GM18507 (cell line): ENCODE measurements around the gene ENO2.
A peak's percentile ranks its signal among the peaks of the same experiment; 100 is the strongest.
"Not testable (repeated sequence)": the region's sequence is repeated elsewhere in the genome, so short reads cannot be mapped to it uniquely, and the experiment has no call there.

Source experiments
- DNase-seq: peaks from one replicate; pipeline ENCODE4 v3.0.0; 2011; ENCODE audit warnings: low read depth; ENCODE audit not compliant: insufficient read length; ENCODE audit errors: extremely low spot score
- FAIRE-seq: peaks from 2 replicates; lab custom pipeline; 2011; peaks lifted over from hg19 to GRCh38; lab: Jason Lieb, UNC

ENO2 gene

GRCh38 chr12:6884539-6884938, 29.8 kb upstream of the ENO2 start:
- no peak for DNase-seq

DNA sequence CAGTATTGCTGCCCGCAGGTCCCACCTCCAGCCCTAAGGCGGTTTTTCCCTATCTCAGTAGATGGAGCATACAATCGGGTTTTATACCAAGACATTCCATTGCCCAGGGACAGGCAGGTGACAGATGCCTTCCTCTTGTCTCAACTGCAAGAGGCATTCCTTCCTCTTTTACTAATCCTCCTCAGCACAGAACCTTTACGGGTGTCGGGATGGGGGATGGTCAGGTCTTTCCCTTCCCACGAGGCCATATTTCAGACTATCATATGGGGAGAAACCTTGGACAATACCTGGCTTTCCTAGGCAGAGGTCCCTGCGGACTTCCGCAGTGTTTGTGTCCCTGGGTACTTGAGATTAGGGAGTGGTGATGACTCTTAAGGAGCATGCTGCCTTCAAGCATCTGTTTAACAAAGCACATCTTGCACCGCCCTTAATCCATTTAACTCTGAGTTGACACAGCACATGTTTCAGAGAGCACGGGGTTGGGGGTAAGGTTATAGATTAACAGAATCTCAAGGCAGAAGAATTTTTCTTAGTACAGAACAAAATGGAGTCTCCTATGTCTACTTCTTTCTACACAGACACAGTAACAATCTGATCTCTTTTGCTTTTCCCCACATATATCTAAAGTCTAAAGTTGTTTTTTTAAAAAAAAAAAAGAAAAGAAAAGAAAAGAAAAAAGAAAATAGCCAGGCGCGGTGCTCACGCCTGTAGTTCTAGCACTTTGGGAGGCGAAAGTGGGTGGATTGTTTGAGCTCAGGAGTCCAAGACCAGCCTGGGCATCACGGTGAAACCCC, 28.0 kb upstream of the ENO2 start:
- DNase-seq, FAIRE-seq: not testable (repeated sequence)

More at GRCh38 chr12:6884539-6884938, 29.8 kb upstream of the ENO2 start:
- no peak for FAIRE-seq

DNA sequence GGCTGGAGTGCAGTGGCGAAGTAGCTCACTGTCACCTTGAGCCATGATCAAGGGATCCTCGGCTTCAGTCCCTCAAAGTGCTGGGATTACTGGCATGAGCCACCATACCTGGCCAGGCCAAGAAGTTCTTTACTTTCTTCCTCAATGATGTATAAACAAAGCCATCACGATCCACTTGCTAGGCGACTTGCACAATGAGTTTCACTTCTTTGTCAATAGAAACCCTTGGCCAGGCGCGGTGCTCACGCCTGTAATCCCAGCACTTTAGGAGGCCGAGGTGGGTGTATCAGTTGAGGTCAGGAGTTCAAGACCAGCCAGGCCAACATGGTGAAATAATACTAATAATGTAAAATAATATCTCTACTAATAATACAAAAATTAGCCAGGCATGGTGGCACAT, 26.9 kb upstream of the ENO2 start:
- DNase-seq (no peak), FAIRE-seq (no peak)

DNA sequence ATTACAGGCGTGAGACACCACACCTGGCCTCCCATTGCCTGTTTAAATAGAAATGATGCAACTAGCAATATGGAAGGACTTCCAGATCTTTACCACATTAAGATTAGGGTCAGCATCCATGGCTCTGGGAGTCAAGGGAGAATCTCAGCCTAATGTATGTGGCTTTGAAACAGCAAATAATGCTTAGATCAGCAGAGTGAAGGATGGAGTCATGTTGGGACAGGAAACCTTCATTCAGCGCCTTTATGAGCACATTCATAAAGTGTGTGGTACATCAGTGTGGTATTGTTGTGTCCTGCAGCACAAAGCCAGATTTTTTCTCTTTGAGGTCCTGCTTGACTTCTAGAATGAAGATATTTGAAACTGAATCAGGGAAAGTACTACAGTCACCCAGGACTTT, 26.0 kb upstream of the ENO2 start:
- FAIRE-seq (no peak), DNase-seq (no peak)

DNA sequence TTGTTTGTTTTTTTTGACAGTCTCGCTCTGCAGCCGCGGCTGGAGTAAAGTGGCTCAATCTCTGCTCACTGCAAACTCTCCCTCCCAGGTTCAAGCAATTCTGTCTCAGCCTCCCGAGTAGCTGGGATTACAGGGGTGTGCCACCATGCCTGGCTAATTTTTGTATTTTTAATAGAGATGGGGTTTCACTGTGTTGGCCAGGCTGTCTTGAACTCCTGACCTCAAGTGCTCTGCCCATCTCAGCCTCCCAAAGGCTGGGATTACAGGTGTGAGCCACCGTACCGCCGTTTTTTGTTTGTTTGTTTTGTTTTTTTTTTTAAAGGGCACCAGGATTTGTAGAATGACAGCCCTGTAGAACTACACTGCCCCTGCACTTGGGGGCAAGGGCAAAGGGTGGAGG, 25.6 kb upstream of the ENO2 start:
- DNase-seq, FAIRE-seq: not testable (repeated sequence)

DNA sequence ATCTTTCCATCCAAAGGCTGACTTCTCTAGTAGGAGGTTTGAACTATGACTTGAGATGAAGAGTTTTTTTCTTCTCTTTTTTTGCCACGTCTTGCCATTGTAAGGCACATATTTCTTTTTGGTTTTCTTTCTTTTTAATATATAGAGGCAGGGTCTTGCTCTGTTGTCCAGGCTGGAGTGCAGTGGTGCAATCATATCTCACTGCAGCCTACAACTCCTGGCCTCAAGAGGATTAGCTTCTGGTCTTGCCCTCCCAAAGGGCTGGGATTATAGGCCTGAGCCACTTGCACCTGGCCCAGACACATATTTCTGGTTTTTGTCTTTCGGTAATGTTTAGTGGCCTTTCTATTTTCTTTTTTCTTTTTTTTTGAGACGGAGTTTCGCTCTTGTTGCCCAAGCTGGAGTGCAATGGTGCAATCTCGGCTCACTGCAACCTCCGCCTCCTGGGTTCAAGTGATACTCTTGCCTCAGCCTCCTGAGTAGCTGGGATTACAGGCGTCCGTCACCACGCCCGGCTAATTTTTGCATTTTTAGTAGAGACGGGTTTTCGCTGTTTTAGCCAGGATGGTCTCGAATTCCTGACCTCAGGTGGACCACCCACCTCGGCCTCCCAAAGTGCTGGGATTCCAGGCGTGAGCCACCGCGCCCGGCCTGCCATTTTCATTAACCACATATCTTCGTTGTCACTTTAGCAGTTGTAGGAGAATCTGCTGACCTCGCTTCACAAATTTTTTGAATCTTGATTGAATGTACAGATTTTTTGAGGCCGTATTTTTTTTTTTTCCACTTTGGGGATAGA, 24.4 kb upstream of the ENO2 start:
- not testable (repeated sequence) for DNase-seq, FAIRE-seq

DNA sequence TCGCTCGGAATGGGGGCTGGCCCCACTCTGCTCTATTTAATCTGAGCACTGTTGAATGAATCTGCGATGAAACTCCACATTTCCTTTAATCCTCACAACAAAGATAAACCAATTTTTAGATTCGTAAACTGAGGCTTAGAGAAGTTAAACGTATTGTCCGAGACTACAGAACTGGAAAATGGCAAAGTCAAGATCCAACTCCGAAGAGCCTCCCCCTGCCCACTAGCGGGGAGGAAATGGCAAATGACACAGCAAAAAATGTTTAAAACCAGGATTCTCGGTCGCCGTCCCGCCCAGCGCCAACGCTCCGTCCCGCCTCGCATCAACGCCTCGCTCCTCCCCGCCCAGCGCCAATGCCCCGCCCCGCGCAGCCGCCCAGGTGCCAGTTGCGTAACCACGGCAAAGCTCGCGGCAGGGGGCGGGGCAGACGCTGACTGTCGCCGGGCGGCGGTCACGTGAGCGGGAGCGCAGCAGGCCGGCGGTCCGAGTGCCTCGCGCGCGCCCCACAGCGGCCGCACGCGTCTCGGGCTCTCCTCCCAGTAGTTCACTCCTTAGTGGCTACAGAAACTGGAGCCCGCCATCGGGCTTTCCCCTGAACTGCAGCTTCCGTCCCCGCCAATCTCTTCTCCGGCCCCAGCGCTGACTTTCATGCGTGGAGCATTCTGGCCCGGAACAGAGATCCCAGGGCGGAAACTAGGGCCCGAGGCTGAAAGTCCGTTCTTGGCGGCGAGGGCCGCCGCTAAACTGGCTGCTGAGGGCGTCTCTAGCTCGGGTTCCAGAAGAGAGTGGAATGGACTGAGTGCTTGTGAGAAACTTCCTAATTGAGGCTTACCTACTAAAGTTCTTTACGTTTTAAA, 23.4 kb upstream of the ENO2 start:
- peak; percentile 96 for FAIRE-seq
- DNase-seq = peak; percentile 94

DNA sequence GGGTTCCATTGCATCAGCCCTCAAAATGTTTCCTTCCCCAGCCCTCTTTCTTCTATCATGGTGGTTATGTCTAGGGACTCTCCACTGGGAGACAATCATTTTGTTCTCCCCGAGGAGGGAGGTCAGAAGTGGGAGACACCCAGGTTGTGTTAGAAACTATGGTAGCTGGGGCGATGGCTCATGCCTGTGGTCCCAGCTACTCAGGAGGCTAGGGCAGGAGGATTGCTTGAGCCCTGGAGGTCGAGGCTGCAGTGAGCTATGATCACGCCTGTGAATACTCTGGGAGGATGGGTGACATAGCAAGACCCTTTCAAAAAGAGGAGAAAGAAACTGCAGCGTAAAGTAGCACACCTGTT, 22.8 kb upstream of the ENO2 start:
- FAIRE-seq = no peak
- no peak for DNase-seq

GRCh38 chr12:6892683-6893082, 21.7 kb upstream of the ENO2 start:
- DNase-seq, FAIRE-seq: not testable (repeated sequence)

- FAIRE-seq (no peak), DNase-seq (no peak)
These were observed 20.1 kb upstream of the ENO2 start for GRCh38 chr12:6894321-6894720.

DNA sequence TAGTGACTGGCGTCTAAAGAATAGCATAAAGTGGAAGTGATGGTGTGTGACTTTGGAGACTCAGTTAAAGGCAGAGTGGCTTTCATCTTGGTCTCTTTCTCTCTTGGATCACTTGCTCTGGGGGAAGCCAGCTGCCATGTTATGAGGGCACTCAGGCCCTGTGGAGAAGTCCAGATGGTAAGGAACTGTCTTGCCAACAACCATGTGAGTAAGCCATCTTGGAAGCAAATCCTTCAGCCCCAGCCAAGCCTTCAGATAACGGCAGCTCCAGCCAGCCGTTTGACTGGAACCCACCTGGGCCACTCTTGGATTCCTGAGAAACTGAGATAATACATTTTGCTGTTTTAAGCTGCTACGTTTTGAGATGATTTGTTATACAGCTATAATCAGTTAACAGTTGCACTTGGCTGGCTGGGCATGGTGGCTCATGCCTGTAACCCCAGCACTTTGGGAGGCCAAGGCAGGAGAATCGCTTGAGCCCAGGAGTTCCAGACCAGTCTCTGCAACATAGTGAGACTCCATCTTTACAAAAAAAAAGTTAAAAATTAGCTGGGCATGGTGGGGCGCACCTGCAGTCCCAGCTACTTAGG, 17.4 kb upstream of the ENO2 start:
- no peak for FAIRE-seq

GRCh38 chr12:6899427-6899826, 15.0 kb upstream of the ENO2 start:
- FAIRE-seq = no peak
- no peak for DNase-seq

More for the DNA sequence above, 17.4 kb upstream of the ENO2 start:
- DNase-seq = no peak

GRCh38 chr12:6899837-6900519, 14.4 kb upstream of the ENO2 start:
- DNase-seq = no peak

DNA sequence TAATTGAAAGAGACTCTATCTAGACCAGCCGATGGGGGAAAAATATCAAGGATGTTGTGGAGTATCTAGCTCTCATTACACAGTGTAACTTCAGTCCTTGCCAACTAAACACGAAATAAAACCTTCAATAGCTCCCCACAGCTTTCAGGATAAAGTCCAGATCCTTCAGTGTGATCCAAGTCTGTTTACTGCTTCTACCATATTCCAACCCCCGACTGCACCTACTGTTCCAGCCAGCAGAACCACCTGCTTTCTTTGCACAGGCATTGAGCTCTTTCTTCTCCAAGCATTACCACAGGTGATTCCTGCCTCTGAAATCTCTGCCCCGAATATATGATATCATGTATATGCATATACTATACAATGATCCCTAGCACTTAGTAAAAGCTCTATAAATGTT, 11.9 kb upstream of the ENO2 start:
- DNase-seq (no peak), FAIRE-seq (no peak)

More at GRCh38 chr12:6899837-6900519, 14.4 kb upstream of the ENO2 start:
- peak; percentile 35 for FAIRE-seq

- no peak for DNase-seq
- FAIRE-seq = no peak
These were observed 10.7 kb upstream of the ENO2 start for GRCh38 chr12:6903722-6904121.

DNA sequence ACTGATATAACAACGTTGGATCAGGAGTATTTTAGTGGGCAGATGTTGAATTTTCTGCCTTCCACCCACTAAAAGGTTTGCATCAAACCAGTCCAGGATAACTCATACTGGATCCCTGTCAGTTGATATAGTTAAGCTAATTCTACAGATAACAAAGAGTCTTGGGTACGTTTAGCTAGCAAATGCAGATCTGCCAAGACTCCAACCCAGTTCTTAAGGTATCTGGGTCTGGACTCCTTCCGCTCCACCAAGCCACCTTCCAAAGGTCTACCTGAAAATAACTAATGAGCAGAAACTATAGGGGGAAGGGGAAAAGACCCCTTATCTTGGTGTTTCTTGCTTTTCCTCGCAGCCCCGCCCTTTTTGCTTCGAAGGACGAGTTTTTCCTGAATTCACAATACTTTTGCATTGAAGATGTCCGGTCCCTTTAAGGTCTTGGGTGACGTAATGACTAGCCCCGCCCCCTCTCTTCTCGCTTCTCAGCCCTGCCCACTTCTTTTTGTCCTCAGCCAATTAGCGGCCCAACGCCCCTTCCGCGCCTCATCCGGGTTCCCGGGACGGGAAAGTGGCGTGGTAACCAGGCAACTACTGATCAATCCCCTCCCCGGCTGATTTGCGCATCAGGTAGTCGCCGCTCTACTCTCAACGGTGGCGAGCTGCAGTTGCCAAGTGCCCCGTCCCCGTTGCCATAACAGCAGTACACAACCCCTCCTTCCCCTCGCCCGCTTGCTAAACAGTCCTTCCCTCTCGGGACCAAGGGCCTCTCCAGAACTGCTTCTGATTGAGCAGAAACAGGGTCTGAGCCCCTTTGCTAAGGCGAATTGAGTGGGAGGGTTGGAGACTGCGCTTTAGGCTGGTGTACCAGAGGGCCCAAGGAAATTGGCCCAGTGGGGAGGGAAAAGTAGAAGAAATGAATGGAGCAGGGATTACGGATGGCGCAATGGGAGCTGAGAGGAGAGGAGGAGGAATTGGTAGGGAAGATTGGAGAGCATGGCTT, 9.8 kb upstream of the ENO2 start, which contains the start of gene LRRC23:
Gene LRRC23 (plus strand): TSS at position 543 of the 997 bp plus-strand sequence. CDS start 812 bp downstream, outside the sequence.
- FAIRE-seq = peak; percentile 99
- DNase-seq = peak; percentile 93

DNA sequence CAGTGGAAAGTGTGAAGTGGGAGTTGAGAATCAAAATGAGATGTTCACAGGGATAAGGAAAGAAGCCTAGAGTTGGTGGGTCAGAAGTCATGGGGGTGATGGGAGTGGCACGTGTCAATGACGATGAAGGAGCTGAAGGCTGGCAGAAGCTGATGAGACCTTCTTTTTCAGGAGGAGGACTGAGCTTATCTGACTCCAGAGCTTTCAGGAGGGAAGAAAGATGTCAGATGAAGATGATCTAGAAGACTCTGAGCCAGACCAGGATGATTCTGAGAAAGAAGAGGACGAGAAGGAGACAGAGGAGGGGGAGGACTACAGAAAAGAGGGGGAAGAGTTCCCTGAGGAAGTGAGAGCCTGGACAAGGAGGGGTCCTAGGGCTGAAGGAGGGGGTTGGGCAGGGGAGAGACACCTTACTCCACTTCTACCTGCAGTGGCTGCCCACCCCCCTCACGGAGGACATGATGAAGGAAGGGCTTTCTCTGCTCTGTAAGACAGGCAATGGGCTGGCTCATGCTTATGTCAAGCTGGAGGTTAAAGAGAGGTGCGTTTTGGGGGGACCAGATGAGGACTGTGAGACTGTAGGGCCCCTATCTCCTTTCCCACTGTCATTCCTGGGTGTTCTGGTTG, 8.9 kb upstream of the ENO2 start:
- no peak for DNase-seq
- no peak for FAIRE-seq
